ENCODE results near the gene RRP9. TPM values are rescaled to one million over a fixed set of nuclear protein-coding genes. Genes with fewer than 3 reads are reported as not detected.

The RRP9 gene
- total and polyA plus RNA-seq, 12 donors = 8.5 to 30.2 (median 10.1) TPM

DNA sequence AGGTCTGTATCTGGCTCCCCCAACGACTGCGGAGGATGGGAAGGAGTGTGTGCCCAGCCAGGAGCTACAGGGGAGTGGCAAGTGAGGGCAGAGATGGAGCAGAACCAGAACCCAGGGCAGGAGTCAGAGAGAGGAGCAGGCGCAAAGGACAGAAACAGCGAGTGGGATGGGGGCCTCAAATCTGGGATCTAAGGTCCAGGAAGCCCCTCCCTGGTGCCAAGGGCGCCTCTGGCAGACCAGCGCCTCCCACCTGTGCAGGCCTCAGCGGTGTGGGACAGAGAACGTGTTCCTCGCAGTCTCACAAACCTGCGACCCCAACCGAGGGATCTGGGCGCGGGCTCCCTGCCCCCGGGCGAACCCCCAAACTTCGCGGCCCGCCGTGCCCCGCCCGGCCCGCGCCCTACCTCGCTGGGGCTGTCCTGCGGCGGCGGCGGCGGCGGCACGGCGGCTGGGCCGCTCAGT is 25.2 kb upstream of the RRP9 start:
- H3K4me3 ChIP-seq = peak overlapping the region; percentile 62 to 85 (median 77)
- intact Hi-C loops (cut with DNase I) = loop anchor here in 2 of 10 donors (2.0 kb wide), 1 partner anchor 24 kb away; the partner anchor contains the start of gene PARP3 (in 2 of the 2)
- ATAC-seq (peak in 2 of 8 donors; percentile 1 to 3), DNase-seq (no peak)
- no peaks in the 10 kb centered on the region for H3K9me3 ChIP-seq
- TF ChIP-seq, protein P1, sequence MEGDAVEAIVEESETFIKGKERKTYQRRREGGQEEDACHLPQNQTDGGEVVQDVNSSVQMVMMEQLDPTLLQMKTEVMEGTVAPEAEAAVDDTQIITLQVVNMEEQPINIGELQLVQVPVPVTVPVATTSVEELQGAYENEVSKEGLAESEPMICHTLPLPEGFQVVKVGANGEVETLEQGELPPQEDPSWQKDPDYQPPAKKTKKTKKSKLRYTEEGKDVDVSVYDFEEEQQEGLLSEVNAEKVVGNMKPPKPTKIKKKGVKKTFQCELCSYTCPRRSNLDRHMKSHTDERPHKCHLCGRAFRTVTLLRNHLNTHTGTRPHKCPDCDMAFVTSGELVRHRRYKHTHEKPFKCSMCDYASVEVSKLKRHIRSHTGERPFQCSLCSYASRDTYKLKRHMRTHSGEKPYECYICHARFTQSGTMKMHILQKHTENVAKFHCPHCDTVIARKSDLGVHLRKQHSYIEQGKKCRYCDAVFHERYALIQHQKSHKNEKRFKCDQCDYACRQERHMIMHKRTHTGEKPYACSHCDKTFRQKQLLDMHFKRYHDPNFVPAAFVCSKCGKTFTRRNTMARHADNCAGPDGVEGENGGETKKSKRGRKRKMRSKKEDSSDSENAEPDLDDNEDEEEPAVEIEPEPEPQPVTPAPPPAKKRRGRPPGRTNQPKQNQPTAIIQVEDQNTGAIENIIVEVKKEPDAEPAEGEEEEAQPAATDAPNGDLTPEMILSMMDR (IDR thresholded peaks at IDR 0.05) = no peak
- H3K27me3 ChIP-seq = peaks cover 0 to 20% (median 0%) of the 10 kb centered on the region in 7 donors
- H3K4me1 ChIP-seq = peaks cover 29 to 74% (median 51%) of the 10 kb centered on the region in 9 donors
- peaks cover 0 to 16% (median 0%) of the 10 kb centered on the region in 9 donors for H3K36me3 ChIP-seq
- 2 to 3% methylated on average over 26 to 33 of the region's 33 CpGs for WGBS, 2 donors
- H3K27ac ChIP-seq = peak overlapping the region; percentile 77 to 98 (median 94)

DNA sequence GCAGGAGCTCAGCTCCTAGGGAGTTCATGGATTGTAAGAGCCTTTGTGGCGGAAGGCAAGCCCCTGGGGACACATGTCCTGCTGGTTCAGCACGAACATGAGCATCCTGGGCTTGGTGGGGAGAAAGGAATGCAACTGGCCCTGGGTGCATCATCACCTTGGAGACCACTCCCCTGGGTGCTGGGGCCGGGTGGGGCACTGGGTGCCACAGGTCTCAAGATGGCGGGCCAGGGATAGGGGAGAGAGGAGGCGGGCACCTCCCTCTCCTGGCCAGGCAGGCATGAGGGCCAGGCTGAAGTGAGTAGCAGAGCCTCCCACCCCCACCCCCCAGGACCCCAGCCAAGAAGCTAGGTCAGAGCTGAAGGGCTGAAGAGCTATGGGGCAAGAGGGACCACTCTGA is 24.8 kb upstream of the RRP9 start:
- WGBS, 2 donors = 59 to 64% methylated on average over 5 of the region's 5 CpGs
- DNase-seq (peak in 1 of 2 donors; percentile 26), ATAC-seq (no peak)
- intact Hi-C loops (cut with DNase I) = loop anchor here in 2 of 10 donors (2.0 kb wide), 1 partner anchor 24 kb away; the partner anchor contains the start of gene PARP3 (in 2 of the 2)
- Histone ChIP-seq H3K9me3 (no peaks in the 10 kb centered on the region), H3K36me3 (peaks cover 0 to 13% (median 0%) of the 10 kb centered on the region in 9 donors), H3K4me3 (peak overlapping the region; percentile 62 to 85 (median 77)), H3K27me3 (peaks cover 0 to 20% (median 0%) of the 10 kb centered on the region in 7 donors), H3K4me1 (peaks cover 29 to 79% (median 56%) of the 10 kb centered on the region in 9 donors), H3K27ac (peak overlapping the region in 9 of 10 donors; percentile 87 to 98 (median 95))
- TF ChIP-seq, protein P1 (IDR thresholded peaks at IDR 0.05) = no peak

DNA sequence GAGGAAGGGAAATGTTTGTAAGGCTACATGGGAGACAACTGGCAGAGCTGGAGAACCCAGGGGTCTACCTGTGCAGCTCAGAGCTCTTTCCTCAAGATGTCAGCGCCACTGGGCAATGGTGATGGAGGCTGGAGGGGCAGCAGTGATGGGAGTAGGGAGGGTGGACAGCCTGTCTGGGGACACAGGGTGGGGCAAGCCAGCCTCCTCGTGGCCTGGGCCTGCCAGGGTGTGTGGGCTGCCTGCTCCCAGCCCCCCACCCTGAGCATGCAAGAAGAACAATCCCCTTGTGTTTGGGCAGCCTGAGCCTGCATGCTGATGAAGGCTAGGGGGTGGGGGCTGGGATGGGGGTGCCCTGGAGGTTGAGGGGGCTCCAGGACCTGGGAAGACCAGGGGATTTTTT is 24.3 kb upstream of the RRP9 start:
- Histone ChIP-seq H3K9me3 (no peaks in the 10 kb centered on the region), H3K36me3 (peaks cover 0 to 12% (median 0%) of the 10 kb centered on the region in 9 donors), H3K4me3 (peak overlapping the region in 7 of 10 donors; percentile 62 to 85 (median 75)), H3K4me1 (peaks cover 29 to 83% (median 61%) of the 10 kb centered on the region in 9 donors), H3K27ac (peak overlapping the region in 3 of 10 donors; percentile 93 to 97 (median 96)), H3K27me3 (peaks cover 0 to 20% (median 0%) of the 10 kb centered on the region in 7 donors)
- TF ChIP-seq, protein P1 (IDR thresholded peaks at IDR 0.05) = no peak
- no peak for ATAC-seq
- intact Hi-C loops (cut with DNase I) = loop anchor here in 2 of 10 donors (2.0 kb wide), 1 partner anchor 23 kb away; the partner anchor contains the start of gene PARP3 (in 2 of the 2)
- DNase-seq = no peak
- 57 to 73% methylated on average over 2 of the region's 2 CpGs for WGBS, 2 donors

DNA sequence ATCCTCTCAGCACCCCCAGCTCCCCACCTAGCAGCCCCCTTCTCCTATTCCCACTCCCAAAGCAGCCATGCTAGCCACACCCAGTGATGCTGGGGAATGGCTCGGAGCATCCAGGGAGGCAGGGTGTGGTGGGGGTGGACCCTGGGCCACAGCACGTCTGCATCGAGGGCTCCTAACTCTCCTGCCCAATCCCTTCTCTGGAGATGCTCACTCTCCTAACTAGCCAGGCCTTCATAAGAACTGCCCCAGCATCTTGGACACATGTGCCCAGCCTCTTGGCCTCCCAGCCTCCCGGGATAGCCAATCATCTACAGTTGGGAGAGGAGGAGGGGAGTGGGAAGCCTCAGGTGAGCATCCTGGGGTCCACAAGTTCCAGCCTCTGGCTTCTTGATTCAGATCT is 22.8 kb upstream of the RRP9 start:
- H3K4me3 ChIP-seq = no peak overlapping the region
- intact Hi-C loops (cut with DNase I) = no loop called here
- H3K36me3 ChIP-seq = peaks cover 0 to 22% (median 5%) of the 10 kb centered on the region in 9 donors
- H3K9me3 ChIP-seq = no peaks in the 10 kb centered on the region
- ATAC-seq (no peak), DNase-seq (no peak)
- 69 to 70% methylated on average over 4 of the region's 4 CpGs for WGBS, 2 donors
- peak overlapping the region in 5 of 10 donors; percentile 3 to 52 (median 28) for H3K27ac ChIP-seq
- peaks cover 29 to 75% (median 61%) of the 10 kb centered on the region in 9 donors for H3K4me1 ChIP-seq
- H3K27me3 ChIP-seq = peaks cover 0 to 20% (median 0%) of the 10 kb centered on the region in 7 donors
- TF ChIP-seq, protein P1 (IDR thresholded peaks at IDR 0.05) = no peak

Measured in heart right ventricle (tissue), 16 donors.